SHP77 (cell line): ENCODE results near the gene KLKB1.
"Not testable (repeated sequence)": the region's sequence is repeated elsewhere in the genome, so short reads cannot be mapped to it uniquely, and the experiment has no call there.

Source experiments
- DNase-seq, 2 experiments: peaks; one replicate each; lab custom pipeline; 2025; lab: John Stamatoyannopoulos, UW

The KLKB1 gene

GRCh38 chr4:186265250-186265649 is 37.9 kb downstream of the KLKB1 start:
- DNase-seq, result not testable (repeated sequence)

DNA sequence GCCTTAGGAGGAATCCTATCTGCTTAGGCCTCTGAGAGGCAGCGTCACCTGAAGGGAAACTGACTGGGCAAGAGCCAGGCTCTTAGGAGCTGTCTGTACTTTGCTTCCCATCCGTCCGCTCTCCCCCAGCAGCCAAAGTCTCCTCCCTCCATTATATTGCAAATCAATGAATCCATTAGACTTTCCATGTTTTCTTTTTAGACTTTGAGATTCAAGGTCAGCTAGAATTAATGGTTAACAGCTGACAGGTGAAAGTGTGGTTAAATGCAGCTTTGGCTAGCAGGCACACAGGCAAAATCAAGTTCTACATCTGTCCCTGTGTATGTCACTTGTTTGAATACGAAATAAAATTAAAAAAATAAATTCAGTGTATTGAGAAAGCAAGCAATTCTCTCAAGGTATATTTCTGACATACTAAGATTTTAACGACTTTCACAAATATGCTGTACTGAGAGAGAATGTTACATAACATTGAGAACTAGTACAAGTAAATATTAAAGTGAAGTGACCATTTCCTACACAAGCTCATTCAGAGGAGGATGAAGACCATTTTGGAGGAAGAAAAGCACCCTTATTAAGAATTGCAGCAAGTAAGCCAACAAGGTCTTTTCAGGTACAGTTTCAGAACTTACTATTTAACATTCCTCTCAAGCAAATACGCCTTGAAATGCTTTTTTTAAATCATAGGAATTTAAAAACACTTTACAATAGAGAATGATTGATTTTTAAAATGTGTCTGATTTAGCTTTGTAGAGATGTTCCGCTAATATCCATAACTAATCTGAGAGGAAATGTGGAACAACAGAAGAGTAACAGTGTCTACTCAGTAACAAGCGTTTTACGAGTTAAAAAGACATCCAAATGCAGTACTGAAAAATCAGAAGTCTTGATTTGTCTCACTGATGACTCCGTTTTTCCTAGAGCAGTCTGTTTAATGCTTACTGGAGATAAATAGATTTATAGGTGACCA is 38.7 kb downstream of the KLKB1 start, which contains the start of gene F11:
TSS of gene F11 (plus strand) at position 507 of the 970 bp plus-strand sequence. CDS start 948 bp downstream, outside the sequence.
- no peak for DNase-seq

- DNase-seq, result no peak
These were observed 39.6 kb downstream of the KLKB1 start for GRCh38 chr4:186266729-186267456.

GRCh38 chr4:186271081-186271678 is 43.9 kb downstream of the KLKB1 start:
- no peak for DNase-seq

GRCh38 chr4:186272699-186273391 is 45.5 kb downstream of the KLKB1 start:
- no peak for DNase-seq

DNA sequence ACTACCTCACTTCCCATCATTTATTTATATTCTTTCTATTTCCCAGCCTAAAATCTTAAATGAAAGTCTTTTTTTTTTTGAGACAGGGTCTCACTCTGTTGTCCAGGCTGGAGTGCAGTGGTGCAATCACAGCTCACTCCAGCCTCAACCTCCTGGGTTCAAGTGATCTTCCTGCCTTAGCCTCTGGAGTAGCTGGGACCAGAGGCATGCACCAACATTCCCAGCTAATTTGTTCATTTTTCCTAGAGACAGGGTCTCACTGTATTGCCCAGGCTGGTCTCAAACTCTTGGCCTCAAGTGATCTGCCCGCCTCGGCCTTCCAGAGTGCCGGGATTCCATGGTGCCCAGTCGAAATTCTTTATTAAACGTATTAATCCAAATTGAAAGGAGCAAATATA is 46.1 kb downstream of the KLKB1 start:
- DNase-seq, result not testable (repeated sequence)

GRCh38 chr4:186283311-186283710 is 56.0 kb downstream of the KLKB1 start:
- DNase-seq, result no peak

GRCh38 chr4:186285147-186285546 is 57.8 kb downstream of the KLKB1 start:
- DNase-seq, result no peak

DNA sequence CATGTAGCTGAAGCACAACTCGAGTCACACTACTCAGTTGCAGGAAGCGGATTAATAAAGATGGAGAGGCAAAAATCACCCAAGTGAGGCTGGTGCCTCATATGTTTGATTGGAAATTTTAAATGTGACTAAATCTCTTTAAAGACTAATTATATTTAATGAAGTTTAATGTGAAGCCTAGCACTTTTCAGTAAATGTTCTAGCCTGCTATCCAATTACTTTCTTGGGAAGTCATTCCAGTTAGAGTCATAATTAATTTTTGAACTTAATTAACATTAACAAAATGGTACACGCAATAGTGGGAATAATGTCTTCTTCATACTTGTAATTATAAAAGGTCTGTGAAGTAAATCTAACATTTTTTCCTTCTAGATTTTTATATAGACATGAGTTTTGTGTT is 59.3 kb downstream of the KLKB1 start:
- DNase-seq, result no peak

DNA sequence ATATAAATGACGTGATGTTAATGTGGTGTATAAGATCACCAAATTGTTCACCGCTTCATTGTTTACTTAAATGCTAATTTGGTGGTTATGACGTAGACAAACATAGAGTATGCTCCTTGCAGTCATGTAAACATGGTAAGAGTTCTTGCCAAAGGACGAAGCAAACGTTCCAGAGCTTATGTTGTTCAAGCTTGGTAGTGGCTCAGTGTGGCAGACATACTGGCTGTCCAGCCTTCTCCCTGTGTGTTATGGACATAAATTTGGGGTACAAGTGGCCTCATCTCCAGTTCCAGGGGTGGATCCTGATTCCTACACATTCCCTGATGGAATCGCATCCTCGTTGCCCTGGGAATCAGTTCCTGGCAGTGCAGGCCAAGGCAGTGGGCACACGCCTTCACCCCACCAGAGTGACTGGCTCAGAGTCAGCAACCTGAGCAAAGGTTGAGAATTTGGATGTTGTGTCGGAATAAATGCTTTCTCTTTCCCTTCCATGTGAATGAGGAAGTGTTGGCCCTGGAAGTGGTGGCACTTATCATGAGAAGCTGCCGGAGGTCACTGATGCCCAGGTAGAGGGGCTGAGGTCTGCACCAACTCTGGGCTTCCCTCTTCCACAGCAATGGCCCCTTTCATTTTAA is 64.1 kb downstream of the KLKB1 start:
- no peak for DNase-seq

DNA sequence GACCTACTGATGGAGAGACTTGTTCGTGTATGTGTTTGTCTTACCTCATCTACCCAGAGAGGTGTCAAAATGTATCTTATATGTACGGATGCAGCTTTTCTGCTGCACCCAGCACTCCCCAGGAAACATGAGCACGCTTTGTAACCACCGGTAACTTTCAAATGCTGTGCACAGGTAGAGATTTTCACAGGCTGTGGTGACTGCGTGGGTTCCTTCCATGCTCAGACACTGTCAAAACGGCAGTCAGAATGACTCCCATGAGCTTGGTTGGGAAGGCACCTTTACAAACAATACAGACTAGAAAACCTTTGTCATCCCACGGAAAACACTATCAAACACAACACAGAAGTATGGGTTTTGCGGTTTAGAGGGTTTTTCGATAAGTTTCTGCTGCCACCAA is 66.9 kb downstream of the KLKB1 start:
- no peak for DNase-seq

GRCh38 chr4:186296481-186296880 is 69.2 kb downstream of the KLKB1 start:
- DNase-seq, result peak in 1 of 2 experiments; percentile 34

DNA sequence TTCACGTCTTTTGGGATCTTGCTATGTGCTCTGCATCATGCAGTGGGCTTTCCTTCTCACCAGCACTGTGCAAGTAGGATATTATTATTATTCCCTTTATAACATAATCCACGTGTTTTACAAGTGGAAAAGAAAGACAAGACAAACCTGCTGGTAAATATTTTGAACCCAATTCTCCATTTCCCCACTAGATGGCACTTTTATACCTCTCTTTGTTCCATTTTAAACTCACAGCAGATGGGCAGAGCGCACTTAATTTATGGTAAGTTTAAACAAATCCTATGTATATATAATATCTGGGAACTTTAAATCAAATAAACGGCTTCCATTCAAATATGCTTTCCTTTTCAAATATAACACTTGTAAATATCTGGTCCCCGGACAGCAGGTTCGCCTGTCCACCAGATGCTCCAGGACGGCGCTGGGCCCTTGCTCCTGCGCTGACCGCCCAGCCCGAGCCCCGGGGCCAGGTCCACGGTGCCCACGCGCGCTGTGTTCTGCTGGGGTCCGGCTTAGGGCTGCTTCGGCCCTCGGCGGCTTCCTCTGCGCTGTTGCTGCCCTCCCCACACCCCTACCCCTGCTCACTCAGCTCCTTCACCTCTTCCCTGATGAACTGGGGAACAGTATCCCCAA is 69.8 kb downstream of the KLKB1 start:
- DNase-seq, result peak; percentile 11 to 52

DNA sequence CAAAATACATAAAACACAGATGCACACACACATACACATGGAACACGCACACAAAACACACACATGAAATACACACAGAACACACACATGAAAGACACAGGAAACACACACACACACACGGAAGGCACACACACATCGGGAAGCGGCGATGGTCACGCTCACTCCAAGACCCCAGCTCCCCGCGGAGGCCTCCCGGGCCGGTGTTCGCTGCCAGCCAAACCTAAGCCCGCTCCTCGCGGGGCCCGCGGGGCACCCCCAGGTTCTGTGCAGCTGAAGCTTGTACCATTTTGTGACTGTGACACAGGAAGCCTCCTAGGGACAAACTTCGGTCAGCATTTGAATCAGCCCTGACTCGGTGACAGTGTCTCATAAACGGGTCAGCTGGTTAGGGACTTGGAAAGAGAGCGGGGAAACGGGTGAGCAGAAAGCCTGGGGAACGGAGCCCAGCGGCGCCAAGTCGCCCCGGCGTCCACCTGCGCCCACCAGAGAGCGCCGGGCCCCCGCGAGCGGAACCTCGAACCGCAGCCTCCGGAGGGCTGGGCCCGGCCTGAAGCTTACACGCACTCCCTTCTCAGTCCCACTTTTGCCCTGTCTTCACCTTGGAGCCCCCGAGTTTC is 70.8 kb downstream of the KLKB1 start:
- DNase-seq, result no peak

- no peak for DNase-seq
These were observed 72.0 kb downstream of the KLKB1 start for GRCh38 chr4:186299291-186299690.

DNA sequence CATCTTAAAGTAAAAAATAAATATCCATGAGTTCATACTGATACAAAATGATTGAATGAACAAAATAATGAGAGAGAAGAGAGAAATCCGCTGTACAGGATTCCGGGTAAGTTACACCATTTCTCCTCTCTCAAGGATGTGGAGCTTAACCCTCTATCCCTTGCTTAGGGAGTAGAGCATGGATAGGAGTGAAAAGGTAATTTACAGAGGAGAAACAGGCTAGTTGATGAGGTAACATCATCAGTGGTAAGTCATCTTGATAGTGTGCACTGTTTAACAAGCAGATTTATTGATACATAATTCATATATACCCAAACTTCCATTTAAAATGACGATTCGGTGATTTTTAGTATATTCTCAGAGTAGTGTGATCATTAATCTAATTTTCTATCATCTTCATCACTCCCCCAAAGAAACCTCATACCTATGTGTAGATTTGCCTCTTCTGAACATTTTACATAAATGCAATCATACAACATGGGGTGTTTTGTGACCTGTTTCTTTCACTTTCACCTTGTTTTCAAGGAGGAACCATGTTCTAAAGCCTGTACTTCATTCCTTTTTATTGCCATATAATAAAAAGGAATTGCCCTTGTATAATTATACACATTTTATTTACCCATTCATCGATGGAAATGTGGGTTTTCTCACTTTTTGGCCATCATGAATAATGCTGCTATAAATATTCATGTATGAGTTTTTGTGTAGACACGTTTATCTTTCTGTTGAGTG is 73.5 kb downstream of the KLKB1 start:
- no peak for DNase-seq

GRCh38 chr4:186304216-186304615 is 76.9 kb downstream of the KLKB1 start:
- no peak for DNase-seq

- DNase-seq, result peak in 1 of 2 experiments; percentile 6
These were observed 77.7 kb downstream of the KLKB1 start for GRCh38 chr4:186304866-186305505.

GRCh38 chr4:186307497-186307896 is 80.2 kb downstream of the KLKB1 start:
- no peak for DNase-seq
